HepG2 (cell line): Measurements from ENCODE around the gene COQ7. TPM values are rescaled to one million over a fixed set of nuclear protein-coding genes. Genes with fewer than 3 reads are reported as not detected.
A peak's percentile ranks its signal among the peaks of the same experiment; 100 is the strongest.

Experiments
- CREBL2 ChIP-seq: sonication (generic); formaldehyde crosslinking; IDR thresholded peaks from 2 replicates; pipeline ENCODE4 v1.8.1; 2023; ENCODE audit warnings: missing genetic modification reagents, mild to moderate bottlenecking, borderline replicate concordance
- HNF4A ChIP-seq: sonication (generic); formaldehyde crosslinking; IDR thresholded peaks from 2 replicates; pipeline ENCODE4 v1.4.0; 2020; ENCODE audit warnings: missing genetic modification reagents
- JUN ChIP-seq: sonication (generic); formaldehyde crosslinking; IDR thresholded peaks from 2 replicates; pipeline ENCODE4 v1.4.0; 2020; ENCODE audit warnings: mild to moderate bottlenecking, missing genetic modification reagents
- PRMT3 ChIP-seq: sonication (generic); formaldehyde crosslinking; IDR thresholded peaks from 2 replicates; pipeline ENCODE4 v1.8.1; 2022; ENCODE audit warnings: low read depth, mild to moderate bottlenecking, moderate library complexity, missing genetic modification reagents, borderline replicate concordance
- RARA ChIP-seq: IDR thresholded peaks from 2 replicates; pipeline ENCODE4 v1.6.1; 2016; ENCODE audit warnings: missing genetic modification reagents, missing compliant biosample characterization
- RERE ChIP-seq: IDR thresholded peaks from 2 replicates; pipeline ENCODE4 v1.6.1; 2016; ENCODE audit warnings: low read depth, missing genetic modification reagents, missing compliant biosample characterization
- RNF219 ChIP-seq: sonication (generic); formaldehyde crosslinking; IDR thresholded peaks from 2 replicates; pipeline ENCODE4 v1.5.0; 2020; ENCODE audit warnings: mild to moderate bottlenecking, missing genetic modification reagents
- TBP ChIP-seq: sonication (generic); formaldehyde crosslinking; IDR thresholded peaks from 2 replicates; pipeline ENCODE4 v1.5.0; 2020; ENCODE audit warnings: missing genetic modification reagents
- TCF7 ChIP-seq: sonication (generic); IDR thresholded peaks from 2 replicates; pipeline ENCODE4 v1.6.1; 2016; ENCODE audit warnings: antibody characterized with exemption, low read depth
- ZNF552 ChIP-seq: sonication (generic); formaldehyde crosslinking; IDR thresholded peaks from 2 replicates; pipeline ENCODE4 v1.9.0; 2022; ENCODE audit warnings: missing genetic modification reagents, mild to moderate bottlenecking, borderline replicate concordance
- ZNF773 ChIP-seq: sonication (generic); formaldehyde crosslinking; IDR thresholded peaks from 2 replicates; pipeline ENCODE4 v1.4.0; 2020; ENCODE audit warnings: missing genetic modification reagents, borderline replicate concordance
- polyA plus RNA-seq, 8 experiments: library from polyadenylated mRNA; depleted of rRNA in 3 of 8; stranded (reverse) in 7 of 8; unstranded in 1 of 8; fragments of >200 nt; fragmentation: Illumina TruSeq in 4 of 8; extraction: Trizol in 4 of 8; gene quantifications; 2 replicates each; pipeline versions ENCODE4 v1.2.1 to v1.2.3, GENCODE V29; 2011 to 2016; ENCODE audit warnings: low read depth in 4 of 8, missing spikeins in 1 of 8, mixed read lengths in 1 of 8; ENCODE audit not compliant: insufficient read depth in 1 of 8
- total RNA-seq, 5 experiments: library from RNA; depleted of rRNA; stranded (reverse); fragments of >200 nt; fragmentation: Illumina TruSeq; extraction: Trizol; gene quantifications; 2 replicates each; pipeline ENCODE4 v1.2.3, GENCODE V29; 2016; ENCODE audit warnings: low read depth in 1 of 5
- TF ChIP-seq, protein P1 (sequence below), 2 experiments: IDR thresholded peaks; 2 replicates each; pipeline ENCODE4 v1.6.1; 2011 to 2012; ENCODE audit warnings: low read length in 2 of 2, borderline replicate concordance in 1 of 2, low read depth in 1 of 2, mild to moderate bottlenecking in 1 of 2, moderate library complexity in 1 of 2
- TF ChIP-seq, protein P2 (sequence below): IDR thresholded peaks from 2 replicates; pipeline ENCODE4 v1.6.1; 2016

COQ7 gene
- total and polyA plus RNA-seq, 2 of the 13 experiments (the other 11 are each of a cell fraction or from before 2014, with no cell fraction given) = 20.1 to 45.7 TPM

DNA sequence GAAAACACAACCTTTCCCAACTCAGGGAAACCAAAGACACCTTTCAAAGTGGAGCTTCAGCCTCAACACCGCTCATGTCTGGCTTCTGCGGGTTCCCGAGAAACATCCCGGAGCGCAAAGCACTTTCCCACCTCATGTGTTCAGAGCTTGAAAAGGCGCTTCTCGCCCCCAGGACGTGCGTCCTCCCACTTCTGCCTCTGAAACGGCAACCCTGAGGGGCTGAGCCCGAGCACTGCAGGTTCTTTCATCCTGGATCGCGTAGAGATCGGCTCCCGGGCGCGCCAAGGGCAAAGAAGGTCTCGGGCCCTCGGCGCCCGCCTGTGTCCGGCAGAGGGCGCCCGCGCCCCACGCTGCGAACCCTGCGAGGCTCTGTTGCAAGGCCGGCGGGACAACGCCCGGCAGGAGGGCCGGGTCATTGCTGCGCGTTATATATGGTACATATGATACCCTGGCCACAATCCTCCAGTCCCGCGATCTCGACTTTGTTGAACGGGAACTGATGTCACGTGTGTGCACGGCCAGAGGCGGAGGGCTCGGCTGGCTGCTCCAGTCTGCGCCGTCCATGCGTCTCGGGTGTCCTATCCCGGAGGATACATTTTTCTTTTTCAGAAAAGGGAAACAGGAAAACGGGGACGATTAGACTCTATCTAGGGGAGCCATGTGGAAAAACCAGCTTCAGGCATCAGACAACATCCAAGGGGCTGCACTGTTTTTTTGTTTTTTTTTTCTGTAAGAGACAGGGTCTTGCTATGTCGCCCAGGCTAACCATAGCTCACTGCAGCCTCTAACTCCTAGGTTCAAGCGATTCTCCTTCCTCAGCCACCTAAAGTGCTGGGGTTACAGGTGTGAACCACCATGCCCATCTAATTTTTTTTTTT lies 19.1 kb downstream of the COQ7 start (continued):
- TF ChIP-seq RNF219 (CRISPR knock-in tag) (no peak), CREBL2 (CRISPR knock-in tag) (no peak), RERE (peak; percentile 67; the same call in 1 of the 2 replicates), RARA (CRISPR knock-in tag) (peak; percentile 56), PRMT3 (CRISPR knock-in tag) (no peak), TCF7 (no peak), TBP (0 out of 2 replicates have a peak, but pooled peaks have one; percentile 59), JUN (CRISPR knock-in tag) (no peak), ZNF773 (CRISPR knock-in tag) (peak; percentile 64; the same call in 1 of the 2 replicates), ZNF552 (CRISPR knock-in tag) (peak; percentile 65; the same call in 1 of the 2 replicates), HNF4A (CRISPR knock-in tag) (peak; percentile 67)
- TF ChIP-seq, protein P1, sequence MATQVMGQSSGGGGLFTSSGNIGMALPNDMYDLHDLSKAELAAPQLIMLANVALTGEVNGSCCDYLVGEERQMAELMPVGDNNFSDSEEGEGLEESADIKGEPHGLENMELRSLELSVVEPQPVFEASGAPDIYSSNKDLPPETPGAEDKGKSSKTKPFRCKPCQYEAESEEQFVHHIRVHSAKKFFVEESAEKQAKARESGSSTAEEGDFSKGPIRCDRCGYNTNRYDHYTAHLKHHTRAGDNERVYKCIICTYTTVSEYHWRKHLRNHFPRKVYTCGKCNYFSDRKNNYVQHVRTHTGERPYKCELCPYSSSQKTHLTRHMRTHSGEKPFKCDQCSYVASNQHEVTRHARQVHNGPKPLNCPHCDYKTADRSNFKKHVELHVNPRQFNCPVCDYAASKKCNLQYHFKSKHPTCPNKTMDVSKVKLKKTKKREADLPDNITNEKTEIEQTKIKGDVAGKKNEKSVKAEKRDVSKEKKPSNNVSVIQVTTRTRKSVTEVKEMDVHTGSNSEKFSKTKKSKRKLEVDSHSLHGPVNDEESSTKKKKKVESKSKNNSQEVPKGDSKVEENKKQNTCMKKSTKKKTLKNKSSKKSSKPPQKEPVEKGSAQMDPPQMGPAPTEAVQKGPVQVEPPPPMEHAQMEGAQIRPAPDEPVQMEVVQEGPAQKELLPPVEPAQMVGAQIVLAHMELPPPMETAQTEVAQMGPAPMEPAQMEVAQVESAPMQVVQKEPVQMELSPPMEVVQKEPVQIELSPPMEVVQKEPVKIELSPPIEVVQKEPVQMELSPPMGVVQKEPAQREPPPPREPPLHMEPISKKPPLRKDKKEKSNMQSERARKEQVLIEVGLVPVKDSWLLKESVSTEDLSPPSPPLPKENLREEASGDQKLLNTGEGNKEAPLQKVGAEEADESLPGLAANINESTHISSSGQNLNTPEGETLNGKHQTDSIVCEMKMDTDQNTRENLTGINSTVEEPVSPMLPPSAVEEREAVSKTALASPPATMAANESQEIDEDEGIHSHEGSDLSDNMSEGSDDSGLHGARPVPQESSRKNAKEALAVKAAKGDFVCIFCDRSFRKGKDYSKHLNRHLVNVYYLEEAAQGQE (IDR thresholded peaks at IDR 0.05; ENCODE audit: borderline replicate concordance in 1 of 2, low read depth in 1 of 2, low read length in 2 of 2) = no peak
- TF ChIP-seq, protein P2, sequence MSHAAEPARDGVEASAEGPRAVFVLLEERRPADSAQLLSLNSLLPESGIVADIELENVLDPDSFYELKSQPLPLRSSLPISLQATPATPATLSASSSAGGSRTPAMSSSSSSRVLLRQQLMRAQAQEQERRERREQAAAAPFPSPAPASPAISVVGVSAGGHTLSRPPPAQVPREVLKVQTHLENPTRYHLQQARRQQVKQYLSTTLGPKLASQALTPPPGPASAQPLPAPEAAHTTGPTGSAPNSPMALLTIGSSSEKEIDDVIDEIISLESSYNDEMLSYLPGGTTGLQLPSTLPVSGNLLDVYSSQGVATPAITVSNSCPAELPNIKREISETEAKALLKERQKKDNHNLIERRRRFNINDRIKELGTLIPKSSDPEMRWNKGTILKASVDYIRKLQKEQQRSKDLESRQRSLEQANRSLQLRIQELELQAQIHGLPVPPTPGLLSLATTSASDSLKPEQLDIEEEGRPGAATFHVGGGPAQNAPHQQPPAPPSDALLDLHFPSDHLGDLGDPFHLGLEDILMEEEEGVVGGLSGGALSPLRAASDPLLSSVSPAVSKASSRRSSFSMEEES (CRISPR knock-in tag) = peak; percentile 77; the same call in 1 of the 2 replicates
